ENCODE measurements around the gene GFER.

Gene GFER

GRCh38 chr16:1974157-1975070 is 9.6 kb upstream of the GFER start:
- DNase-seq (ENCODE audit: low spot score) = no peak

- DNase-seq (ENCODE audit: low spot score) = no peak
Measured at GRCh38 chr16:1975432-1976215, 8.4 kb upstream of the GFER start.

- DNase-seq (ENCODE audit: low spot score) = no peak
Measured at GRCh38 chr16:1976216-1976520, 7.8 kb upstream of the GFER start.

- DNase-seq (ENCODE audit: low spot score) = no peak
Measured at GRCh38 chr16:1976951-1977874, 6.8 kb upstream of the GFER start.

- no peak for DNase-seq (ENCODE audit: low spot score)
Measured at GRCh38 chr16:1977875-1978268, 6.1 kb upstream of the GFER start.

- no peak for DNase-seq (ENCODE audit: low spot score)
Measured at GRCh38 chr16:1978476-1979120, 5.4 kb upstream of the GFER start.

- DNase-seq (ENCODE audit: low spot score) = no peak
Measured at GRCh38 chr16:1979271-1980029, 4.5 kb upstream of the GFER start.

- DNase-seq (ENCODE audit: low spot score) = no peak
Measured at GRCh38 chr16:1980030-1980769, 3.8 kb upstream of the GFER start.

GRCh38 chr16:1980770-1981087 is 3.3 kb upstream of the GFER start:
- DNase-seq (ENCODE audit: low spot score) = no peak

GRCh38 chr16:1981398-1981836 is 2.6 kb upstream of the GFER start, which contains the start of gene NOXO1:
TSS of gene NOXO1 (minus strand) at chr16:1981469. CDS start at chr16:1981179, 290 bp downstream.
- no peak for DNase-seq (ENCODE audit: low spot score)

GRCh38 chr16:1982013-1982433 is 2.0 kb upstream of the GFER start:
- DNase-seq (ENCODE audit: low spot score) = no peak

- DNase-seq (ENCODE audit: low spot score) = no peak
Measured at GRCh38 chr16:1982991-1983543, 926 bp upstream of the GFER start.

- no peak for DNase-seq (ENCODE audit: low spot score)
Measured at GRCh38 chr16:1984347-1985225, 593 bp downstream of the GFER start.

- DNase-seq (ENCODE audit: low spot score) = no peak
Measured at GRCh38 chr16:1985466-1986150, 1.6 kb downstream of the GFER start.

GRCh38 chr16:1987198-1987597 is 3.2 kb downstream of the GFER start:
- no peak for DNase-seq (ENCODE audit: low spot score)

GRCh38 chr16:1989209-1990100 is 5.5 kb downstream of the GFER start, which contains the start of gene SYNGR3:
TSS of gene SYNGR3 (plus strand) at chr16:1989970. CDS start at chr16:1990103, 133 bp downstream.
- peak; percentile 41 for DNase-seq (ENCODE audit: low spot score)

- DNase-seq (ENCODE audit: low spot score) = no peak
Measured at GRCh38 chr16:1990101-1990350, 6.0 kb downstream of the GFER start.
